NCI-H446 treated with DMSO at 0.1 percent for 48 hours (cell line): ENCODE data around the gene RPL27.
"Not testable (repeated sequence)": the region's sequence is repeated elsewhere in the genome, so short reads cannot be mapped to it uniquely, and the experiment has no call there.

Experiments
- DNase-seq: peaks from one replicate; lab custom pipeline; 2025; lab: John Stamatoyannopoulos, UW

RPL27 gene

DNA sequence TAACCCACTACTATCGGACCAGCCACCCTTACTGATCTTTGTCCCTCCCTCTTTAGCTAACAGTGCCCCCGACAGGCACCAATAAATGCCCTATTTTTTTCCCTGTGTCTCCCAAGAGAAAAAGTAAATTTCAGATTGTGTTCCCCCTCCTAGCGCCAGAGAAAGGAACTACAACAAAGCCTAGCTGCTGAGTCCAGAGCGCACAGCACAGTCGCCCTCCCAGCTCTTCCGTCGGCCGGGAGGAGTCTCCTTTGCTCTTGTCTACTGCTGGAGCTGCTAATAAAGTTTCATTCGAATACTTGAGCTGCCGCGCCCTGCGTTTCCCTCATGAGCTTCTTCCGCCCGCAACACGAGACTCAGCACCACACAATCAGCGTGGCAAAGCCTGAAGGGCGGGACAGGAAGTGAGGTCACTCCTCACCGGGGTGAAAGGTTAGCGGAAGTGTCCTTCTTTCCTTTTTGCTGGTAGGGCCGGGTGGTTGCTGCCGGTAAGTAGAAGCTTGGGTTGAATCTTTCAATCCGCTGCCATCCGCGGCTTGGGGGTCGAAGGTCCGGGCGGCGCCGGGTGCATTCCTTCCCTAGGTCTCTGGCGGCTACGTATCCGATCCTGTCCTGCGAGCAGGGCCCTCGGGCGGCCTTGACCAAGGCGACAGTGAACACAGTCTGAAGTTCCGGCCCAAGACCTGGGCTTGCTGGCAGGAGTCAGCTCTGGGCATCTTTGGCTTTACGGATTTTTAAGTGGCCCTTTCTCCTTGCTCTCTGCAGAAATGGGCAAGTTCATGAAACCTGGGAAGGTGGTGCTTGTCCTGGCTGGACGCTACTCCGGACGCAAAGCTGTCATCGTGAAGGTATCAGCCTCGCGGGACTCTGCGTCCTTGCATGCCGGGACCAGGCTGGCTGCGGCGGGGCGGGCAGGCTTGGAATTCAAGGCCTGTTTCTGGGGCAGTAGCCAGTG, at the start of gene RPL27:
TSS of gene RPL27 (plus strand) at position 436 of the 955 bp plus-strand sequence. CDS start at position 768, 332 bp downstream.
- DNase-seq: peak; percentile 99

DNA sequence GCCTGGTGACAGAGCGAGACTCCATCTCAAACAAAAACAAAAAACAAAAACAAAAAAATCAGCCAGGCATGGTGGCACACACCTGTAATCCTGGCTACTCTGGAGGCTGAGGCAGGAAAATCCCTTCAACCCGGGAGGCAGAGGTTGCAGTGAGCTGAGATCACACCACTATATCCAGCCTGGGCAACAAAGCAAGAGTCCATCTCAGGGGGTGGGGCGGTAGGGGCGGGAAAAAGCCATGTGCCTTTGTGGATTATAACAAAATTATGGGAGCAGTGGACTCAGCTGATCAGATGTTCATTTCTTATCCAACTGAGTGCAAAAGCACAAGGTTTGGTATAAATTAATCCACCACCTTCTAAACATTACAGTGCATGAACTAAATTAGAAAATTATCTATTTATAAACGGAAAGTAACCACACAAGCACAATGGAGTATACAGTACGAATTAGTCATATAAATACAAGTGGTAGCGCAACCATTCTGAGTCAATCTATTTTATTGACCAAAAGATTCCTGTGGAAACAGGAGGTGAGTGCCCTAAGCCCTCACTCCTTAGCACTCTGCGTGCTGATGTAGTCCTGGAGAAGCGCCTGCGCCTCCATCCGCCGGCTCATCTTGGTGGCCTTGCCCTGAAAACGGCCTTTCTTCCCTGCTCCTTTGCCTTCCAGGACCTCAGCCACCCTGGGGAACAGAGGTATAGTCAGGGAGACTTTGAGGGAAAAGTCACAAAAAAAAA, 48.0 kb upstream of the RPL27 start:
- DNase-seq: no peak

DNA sequence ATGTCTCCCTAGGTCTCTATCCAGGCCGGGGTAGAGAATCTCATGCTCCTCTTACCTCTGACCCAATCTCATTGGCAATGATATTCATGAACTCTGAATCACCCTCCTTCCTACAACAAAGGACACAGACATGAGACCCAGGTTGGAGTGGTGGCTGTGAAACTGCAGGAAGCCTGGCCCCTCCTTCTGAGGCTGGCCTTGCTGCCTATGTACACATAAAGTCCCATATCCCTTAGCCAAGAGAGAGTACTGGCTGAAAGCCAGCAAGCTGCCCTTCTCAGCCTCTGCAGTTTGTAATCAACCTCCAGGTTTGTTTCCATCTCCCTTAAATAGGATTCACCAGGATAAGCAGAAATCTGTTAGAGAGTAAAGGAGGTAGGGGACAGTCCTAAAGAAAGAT, 44.5 kb upstream of the RPL27 start:
- no peak for DNase-seq

DNA sequence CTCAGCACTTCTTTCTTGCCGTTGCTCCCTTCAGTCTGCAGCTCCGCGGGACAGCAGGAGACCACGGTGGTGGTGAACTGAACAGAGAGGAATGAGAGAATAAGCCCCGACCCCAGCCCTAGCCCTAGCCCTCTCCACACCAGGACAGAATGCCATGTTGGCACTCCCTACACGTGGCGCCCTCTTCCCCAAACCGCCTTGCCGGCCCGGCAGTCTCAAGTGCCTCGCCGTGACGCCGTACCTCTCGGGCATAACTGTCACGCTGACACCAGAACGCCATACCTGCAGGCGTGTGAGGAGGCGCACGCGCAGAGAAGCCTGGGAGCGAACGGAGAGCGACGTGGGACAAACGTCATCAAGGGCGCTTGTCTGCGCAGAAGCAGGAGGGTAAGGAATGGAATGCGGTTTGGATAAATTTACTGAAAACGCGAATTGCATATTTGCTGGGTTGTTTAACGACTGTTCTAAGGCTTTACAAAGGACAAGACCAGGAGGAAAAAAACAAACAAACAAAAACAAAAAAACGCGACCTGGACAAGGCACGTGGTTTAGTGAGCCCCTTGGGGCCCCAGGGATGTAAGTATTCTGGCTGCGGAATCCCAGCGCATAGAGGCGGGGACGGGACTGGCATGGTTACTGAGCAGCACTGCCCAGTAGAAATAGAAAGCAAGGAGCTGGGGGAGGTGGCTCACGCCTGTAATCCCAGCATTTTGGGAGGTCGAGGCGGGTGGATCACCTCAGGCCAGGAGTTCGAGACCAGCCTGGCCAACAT, 33.9 kb upstream of the RPL27 start, which contains the start of gene AARSD1:
TSS of gene AARSD1 (minus strand) at position 294 of the 772 bp plus-strand sequence. CDS start at position 280, 14 bp downstream.
- DNase-seq: peak; percentile 74

DNA sequence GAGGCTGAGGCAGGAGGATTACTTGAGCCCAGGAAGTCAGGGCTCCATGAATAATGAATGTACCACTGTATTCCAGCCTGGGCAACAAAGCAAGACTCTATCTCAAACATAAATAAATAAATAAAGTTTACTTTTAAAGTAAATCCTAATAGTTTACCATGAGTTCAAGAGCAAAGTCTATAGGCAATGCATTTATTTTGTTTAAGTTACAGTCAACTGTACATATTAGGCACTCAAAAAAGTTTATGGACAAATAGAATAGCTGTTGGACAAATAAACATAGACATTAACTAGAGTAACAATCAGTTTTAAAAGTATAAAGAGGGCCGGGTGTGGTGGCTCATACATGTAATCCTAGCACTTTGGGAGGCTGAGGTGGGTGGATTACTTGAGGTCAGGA, 30.3 kb upstream of the RPL27 start:
- DNase-seq: no peak

DNA sequence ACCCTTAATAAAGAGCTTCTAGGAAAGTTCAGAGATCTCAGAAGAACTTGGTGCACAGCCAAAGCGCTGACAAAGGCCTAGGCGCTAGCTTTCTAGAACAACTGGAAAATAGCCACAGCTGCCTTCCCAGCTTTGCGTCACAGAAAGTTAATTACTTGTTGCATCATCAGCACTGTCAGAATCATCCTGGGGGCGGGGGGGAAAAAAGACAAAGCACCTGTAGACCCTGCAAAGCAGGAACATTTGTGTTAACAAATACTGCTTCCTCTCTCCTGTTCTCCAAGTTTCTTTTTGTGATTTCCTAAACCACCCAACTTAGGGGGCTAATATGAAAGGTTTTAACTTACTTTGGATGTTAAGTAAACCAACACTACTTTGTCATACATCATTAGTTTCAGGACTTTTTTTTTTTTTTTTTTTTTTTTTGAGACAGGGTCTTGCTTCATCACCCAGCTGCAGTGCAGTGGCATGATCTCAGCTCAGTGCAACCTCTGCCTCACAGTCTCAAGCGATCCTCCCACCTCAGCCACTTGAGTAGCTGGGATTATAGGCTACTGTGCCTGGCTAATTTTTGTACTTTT, 29.1 kb upstream of the RPL27 start:
- DNase-seq: no peak

DNA sequence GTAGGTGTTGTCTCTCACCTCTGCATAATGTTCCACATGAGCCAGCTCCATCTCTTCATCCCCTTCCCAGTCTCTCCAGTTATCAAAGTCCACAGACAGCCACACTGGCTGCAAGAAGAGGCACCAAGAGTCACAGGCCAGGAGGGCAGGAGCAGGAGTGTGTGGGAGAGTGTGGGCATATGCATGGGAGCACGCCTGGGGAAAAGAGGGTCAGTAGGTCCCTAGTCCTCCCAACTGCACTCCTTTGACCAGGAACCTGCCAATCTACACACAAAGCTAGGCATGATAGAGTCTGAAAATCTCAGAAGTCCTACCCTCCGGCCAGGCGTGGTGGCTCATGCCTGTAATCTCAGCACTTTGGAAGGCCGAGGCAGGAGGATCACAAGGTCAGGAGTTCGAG, 26.6 kb upstream of the RPL27 start:
- DNase-seq: no peak

DNA sequence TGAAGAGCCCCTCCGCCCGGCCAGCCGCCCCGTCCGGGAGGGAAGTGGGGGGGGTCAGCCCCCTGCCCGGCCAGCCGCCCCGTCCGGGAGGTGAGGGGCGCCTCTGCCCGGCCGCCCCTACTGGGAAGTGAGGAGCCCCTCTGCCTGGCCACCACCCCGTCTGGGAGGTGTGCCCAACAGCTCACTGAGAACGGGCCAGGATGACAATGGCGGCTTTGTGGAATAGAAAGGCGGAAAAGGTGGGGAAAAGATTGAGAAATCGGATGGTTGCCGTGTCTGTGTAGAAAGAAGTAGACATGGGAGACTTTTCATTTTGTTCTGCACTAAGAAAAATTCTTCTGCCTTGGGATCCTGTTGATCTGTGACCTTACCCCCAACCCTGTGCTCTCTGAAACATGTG, 24.9 kb upstream of the RPL27 start:
- not testable (repeated sequence) for DNase-seq

DNA sequence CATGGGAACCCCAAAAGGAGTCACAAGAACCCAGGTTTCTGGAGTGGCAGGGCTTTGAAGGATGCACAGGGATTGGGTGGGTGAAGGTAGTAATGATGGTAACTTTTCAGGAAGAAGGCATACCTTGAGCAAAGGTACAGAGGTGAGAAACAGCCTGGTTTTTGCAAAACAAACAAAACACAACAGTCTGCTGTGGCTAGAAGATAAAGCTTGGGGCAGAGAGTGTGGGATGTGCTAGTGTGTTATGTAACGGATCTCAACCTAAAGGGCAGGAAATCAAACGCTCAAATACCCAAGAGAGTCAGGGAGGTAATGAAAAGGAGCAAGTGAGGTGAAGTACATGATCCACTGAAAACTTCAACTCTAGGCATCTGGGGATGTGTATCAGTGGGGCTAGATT, 23.0 kb upstream of the RPL27 start:
- DNase-seq: no peak

DNA sequence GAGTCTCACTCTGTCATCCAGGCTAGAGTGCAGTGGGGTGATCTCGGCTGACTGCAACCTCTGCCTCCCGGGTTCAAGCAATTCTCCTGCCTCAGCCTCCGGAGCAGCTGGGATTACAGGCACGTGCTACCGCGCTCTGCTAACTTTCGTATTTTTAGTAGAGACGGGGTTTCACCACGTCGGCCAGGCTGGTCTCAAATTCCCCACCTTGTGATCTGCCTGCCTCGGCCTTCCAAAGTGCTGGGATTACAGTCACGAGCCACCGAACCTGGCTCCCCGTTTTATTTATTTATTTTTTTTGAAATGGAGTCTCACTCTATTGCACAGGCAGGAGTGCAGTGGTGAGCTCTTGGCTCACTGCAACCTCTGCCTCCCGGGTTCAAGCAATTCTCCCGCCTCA, 22.5 kb upstream of the RPL27 start:
- not testable (repeated sequence) for DNase-seq

DNA sequence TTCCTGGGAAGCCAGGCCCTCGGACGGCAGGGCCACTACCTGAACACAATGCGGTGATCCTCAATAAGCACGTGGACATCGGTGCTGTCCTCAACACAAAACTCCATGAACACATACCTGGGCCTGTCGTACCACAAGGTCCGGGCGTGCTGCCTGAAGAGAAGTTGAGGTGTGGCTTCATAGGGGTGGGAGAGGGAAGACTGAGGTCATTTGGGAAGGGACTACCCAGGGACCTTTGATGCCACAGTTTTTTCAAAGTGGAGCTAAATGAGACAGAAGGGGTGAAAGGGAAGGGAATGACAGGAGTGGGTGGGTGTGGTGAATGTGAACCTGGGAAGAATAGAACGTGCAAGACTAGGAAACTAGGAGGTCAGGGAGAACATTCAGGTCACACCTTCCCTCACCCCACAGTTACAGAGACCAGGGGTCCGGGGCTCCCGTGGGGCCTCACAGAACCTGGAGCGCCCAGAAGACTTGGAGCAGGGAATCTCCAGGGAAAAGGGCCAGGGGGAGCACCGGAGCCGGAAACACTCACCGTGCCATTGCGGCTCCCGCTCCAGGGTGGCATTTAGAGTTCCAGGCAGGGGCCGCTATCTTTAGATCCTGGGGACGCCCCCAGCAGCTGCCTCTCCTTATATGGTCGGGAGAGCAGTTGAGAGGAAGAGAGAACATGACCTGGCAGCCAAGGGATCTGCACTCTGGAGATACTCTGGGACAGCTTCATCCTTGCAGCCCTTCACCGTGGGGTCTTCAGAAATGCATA, 18.5 kb upstream of the RPL27 start, which contains the start of gene PTGES3L:
TSS of gene PTGES3L (minus strand) at position 570 of the 763 bp plus-strand sequence. CDS start at position 543, 27 bp downstream.
- no peak for DNase-seq

DNA sequence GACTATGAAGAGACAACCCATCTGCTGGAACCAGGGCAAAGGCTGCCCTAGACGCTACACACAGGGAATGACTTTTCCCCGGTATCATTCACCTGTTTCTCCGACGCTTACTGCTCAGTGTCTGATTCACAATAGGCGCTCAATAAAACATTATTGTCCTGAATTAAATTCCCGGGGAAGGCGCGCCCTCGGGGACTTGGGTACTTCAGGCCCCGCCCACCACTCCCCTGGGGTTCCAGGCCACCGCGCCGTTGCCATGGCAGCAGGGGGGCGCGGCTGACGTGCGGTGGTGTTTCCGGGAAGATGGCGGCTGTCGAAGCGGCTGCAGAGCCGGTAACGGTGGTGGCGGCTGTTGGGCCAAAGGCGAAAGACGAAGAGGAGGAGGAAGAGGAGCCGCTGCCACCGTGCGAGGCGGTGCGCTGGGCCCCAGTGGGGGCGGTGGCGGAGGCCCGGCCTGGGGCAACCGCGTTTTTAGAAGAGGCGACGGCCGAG, 17.9 kb upstream of the RPL27 start, which contains the start of gene RUNDC1:
TSS of gene RUNDC1 (plus strand) at position 292 of the 492 bp plus-strand sequence. CDS start at position 304, 12 bp downstream.
- DNase-seq: peak; percentile 23

DNA sequence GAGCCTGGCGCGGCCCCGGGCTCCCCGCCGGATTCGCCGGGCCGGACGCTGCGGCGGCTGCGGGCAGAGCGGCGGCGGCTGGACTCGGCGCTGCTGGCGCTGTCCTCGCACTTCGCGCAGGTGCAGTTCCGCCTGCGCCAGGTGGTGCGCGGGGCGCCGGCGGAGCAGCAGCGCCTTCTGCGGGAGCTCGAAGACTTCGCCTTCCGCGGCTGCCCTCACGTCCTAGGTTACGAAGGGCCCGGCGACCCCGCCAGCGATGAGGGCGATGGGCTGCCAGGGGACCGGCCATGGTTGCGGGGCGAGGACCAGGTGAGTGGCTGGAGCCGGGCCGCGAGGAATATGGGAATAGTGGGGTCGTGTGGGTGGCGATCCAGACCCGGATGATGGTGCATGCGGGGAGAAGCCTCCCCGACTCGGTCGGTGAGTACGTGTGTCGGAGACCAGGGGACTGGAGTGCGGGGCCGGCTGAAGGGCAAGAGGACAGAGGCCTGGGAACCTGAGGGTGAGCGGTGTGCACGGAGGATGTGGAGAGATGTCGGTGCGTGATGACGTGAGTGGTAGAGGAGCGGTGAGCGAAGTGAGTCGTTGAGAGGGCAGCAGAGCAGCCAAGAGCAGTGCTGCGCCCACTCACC, 17.3 kb upstream of the RPL27 start:
- no peak for DNase-seq

DNA sequence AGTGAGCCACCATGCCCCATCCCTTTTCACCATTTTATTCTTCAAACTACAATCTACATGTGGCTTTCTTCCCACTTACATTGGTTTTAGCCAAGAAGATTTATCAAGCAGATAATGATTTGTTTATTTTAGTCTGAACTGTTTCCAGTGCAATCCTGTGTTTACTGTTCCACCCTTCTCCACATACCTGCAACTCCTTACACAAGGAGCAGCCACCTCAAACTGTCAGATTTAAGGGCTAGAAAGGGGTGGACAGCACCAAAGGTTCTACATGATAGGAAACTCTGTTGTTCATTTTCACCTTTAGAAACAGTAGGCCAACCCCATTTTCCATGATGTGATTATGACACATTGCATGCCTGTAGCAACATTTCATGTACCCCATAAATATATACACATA, 16.0 kb upstream of the RPL27 start:
- DNase-seq: no peak

DNA sequence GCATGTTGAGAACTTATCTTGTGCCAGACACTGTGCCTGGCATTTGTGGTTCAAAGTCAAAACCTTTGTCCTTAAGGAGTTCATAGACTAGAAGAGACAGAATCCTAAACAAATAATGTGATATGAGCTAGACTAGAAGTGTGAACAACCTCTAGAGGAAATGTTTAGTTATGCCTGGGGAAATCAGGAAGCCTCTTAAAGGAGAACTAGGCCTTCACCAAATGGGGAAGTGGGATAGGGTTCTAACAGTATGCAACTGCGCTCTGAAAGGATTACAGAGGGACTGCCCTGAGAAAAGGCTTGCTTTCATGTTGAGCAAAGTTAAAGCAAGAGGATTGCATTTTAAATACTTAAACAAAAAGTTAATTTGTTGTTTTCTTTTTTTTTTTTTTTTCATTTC, 13.0 kb upstream of the RPL27 start:
- no peak for DNase-seq

DNA sequence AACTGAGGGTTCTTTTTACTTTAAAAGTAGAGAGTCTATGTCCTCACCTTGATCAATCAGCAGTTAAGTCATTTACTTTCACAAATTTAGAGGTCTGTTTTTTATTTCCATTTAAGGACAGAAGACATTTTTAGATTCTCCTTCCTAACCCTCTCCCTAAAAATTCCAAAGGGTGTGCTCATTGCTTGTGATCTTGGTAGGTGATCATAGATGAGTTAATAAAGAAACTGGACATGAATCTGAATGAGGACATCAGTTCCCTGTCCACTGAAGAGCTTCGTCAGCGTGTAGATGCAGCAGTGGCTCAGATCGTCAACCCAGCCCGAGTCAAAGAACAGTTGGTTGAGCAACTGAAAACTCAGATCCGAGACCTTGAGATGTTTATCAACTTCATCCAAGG, 9.1 kb upstream of the RPL27 start:
- no peak for DNase-seq

DNA sequence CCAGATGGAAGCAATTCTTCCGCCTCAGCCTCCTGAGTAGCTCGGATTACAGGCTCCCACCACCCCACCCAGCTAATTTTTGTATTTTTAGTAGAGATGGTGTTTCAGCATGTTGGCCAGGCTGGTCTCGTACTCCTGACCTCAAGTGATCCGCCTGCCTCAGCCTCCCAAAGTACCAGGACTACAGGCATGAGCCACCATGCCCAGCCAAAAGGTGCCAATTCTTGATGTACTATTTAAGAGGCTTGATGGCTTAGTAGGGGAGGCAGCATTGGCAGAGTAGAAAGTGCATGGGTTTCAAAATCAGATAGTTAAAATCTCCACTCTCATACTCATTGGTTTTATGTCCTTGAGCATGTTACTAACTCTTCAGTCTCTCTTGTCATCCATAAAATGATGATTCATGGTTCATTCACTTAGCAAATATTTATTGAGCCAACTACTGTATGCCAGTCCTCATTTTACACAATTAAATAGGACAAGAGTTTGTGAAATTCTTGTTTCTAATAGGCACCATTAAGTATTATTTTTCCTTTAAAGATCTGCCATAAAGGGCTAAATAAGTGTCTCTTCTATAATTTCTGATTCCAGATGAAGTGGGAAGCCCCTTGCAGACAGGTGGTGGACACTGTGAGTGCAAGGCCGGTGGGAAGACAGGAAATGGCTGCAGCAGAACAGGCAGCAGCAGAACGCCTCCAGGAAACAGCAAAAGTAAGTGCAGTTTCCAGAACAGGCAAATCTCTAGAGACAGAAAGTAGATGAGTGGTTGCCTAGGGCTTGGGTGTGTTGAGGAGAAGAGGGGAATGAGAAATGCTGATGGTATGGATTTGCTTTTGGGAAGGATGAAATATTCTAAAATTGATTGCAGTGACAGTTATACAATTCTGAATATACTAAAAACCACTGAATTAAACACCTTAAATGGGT, 8.2 kb upstream of the RPL27 start:
- no peak for DNase-seq

DNA sequence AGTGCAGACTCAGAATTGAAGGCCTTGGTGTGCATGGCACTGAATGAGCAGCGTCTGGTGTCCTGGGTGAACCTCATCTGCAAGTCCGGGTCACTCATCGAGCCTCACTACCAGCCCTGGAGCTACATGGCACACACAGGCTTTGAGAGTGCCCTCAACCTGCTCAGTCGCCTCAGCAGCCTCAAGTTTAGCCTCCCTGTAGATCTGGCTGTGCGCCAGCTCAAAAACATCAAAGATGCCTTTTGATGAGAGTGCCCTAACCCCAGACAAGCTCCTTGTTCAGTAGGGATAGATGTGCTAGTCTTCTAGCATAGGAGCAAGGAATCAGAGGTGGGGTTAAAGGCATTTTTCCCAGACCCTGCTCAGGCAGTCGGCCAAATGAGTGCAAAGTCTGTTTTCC, 6.7 kb upstream of the RPL27 start:
- no peak for DNase-seq

DNA sequence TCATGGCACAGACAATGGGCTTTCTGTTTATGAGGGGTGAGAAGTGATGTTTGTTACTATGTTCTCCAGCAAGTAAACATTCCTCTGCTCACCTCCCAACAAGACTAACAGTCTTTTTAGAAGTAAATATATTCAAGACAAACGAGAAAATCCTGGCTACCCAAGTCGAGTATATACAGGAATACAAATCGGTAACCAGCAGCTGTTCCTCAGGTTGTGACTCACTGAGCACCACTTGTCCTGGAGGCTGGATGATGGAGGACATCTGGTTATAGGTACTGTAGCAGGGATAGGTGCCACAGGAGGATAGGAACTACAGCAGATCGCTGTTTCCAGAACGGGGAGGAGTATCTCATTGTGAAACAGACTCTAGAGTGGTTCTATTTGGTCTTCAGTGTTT, 5.3 kb upstream of the RPL27 start:
- DNase-seq: no peak
